Ishikawa (cell line): Measurements from ENCODE around the gene TEX10.

Experiments
- CEBPB ChIP-seq: IDR thresholded peaks from 2 replicates; pipeline ENCODE4 v1.6.1; 2012
- CREB1 ChIP-seq: IDR thresholded peaks from 2 replicates; pipeline ENCODE4 v1.6.1; 2012; ENCODE audit warnings: low read depth
- EGR1 ChIP-seq: IDR thresholded peaks from 2 replicates; pipeline ENCODE4 v1.6.1; 2012
- EP300 ChIP-seq: IDR thresholded peaks from 2 replicates; pipeline ENCODE4 v1.6.1; 2012; ENCODE audit warnings: borderline replicate concordance
- FOXM1 ChIP-seq: IDR thresholded peaks from 2 replicates; pipeline ENCODE4 v1.6.1; 2012; ENCODE audit warnings: low read depth, borderline replicate concordance
- NFIC ChIP-seq: IDR thresholded peaks from 2 replicates; pipeline ENCODE4 v1.6.1; 2012
- RAD21 ChIP-seq: IDR thresholded peaks from 2 replicates; pipeline ENCODE4 v1.6.1; 2012; ENCODE audit warnings: low read depth
- TCF12 ChIP-seq: IDR thresholded peaks from 2 replicates; pipeline ENCODE4 v1.6.1; 2012; ENCODE audit warnings: low read depth
- TEAD4 ChIP-seq: IDR thresholded peaks from 2 replicates; pipeline ENCODE4 v1.6.1; 2012
- YY1 ChIP-seq: IDR thresholded peaks from 2 replicates; pipeline ENCODE4 v1.6.1; 2012; ENCODE audit warnings: low read depth
- ZBTB7A ChIP-seq: IDR thresholded peaks from 2 replicates; pipeline ENCODE4 v1.6.1; 2012; ENCODE audit warnings: low read depth
- TF ChIP-seq, protein P1 (sequence below): IDR thresholded peaks from 2 replicates; pipeline ENCODE4 v1.6.1; 2012
- TF ChIP-seq, protein P2 (sequence below): IDR thresholded peaks from 2 replicates; pipeline ENCODE4 v1.6.1; 2012
- TF ChIP-seq, protein P3 (sequence below): IDR thresholded peaks from 2 replicates; pipeline ENCODE4 v1.6.1; 2012; ENCODE audit warnings: low read depth, mild to moderate bottlenecking

DNA sequence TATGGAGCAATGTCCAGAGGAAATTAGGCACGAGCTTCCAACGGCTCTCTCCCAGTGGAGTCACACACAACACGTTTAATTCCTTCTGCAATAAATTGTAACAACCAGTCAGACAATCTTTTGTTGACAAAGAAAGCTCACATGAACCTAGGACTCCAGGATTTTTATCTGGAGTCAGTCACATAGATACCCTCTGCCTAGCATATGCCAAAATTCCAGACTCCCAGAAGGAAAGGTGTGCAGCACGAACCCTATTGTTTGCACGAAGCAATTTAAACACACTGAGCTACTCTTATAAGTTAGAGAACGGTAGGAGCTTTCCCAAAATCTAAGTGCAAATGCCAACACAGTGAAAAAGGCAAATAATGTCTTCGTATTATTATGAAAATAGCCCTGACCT lies 67.1 kb downstream of the TEX10 start:
- TF ChIP-seq FOXM1, result no peak
- TF ChIP-seq EGR1, result no peak
- TF ChIP-seq, protein P1, sequence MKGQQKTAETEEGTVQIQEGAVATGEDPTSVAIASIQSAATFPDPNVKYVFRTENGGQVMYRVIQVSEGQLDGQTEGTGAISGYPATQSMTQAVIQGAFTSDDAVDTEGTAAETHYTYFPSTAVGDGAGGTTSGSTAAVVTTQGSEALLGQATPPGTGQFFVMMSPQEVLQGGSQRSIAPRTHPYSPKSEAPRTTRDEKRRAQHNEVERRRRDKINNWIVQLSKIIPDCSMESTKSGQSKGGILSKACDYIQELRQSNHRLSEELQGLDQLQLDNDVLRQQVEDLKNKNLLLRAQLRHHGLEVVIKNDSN, result no peak
- TF ChIP-seq CEBPB, result no peak
- TF ChIP-seq, protein P2, sequence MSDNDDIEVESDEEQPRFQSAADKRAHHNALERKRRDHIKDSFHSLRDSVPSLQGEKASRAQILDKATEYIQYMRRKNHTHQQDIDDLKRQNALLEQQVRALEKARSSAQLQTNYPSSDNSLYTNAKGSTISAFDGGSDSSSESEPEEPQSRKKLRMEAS, result no peak
- no peak for TF ChIP-seq NFIC
- no peak for TF ChIP-seq ZBTB7A
- TF ChIP-seq RAD21, result no peak
- TF ChIP-seq TCF12, result no peak
- TF ChIP-seq EP300, result no peak
- TF ChIP-seq, protein P3, sequence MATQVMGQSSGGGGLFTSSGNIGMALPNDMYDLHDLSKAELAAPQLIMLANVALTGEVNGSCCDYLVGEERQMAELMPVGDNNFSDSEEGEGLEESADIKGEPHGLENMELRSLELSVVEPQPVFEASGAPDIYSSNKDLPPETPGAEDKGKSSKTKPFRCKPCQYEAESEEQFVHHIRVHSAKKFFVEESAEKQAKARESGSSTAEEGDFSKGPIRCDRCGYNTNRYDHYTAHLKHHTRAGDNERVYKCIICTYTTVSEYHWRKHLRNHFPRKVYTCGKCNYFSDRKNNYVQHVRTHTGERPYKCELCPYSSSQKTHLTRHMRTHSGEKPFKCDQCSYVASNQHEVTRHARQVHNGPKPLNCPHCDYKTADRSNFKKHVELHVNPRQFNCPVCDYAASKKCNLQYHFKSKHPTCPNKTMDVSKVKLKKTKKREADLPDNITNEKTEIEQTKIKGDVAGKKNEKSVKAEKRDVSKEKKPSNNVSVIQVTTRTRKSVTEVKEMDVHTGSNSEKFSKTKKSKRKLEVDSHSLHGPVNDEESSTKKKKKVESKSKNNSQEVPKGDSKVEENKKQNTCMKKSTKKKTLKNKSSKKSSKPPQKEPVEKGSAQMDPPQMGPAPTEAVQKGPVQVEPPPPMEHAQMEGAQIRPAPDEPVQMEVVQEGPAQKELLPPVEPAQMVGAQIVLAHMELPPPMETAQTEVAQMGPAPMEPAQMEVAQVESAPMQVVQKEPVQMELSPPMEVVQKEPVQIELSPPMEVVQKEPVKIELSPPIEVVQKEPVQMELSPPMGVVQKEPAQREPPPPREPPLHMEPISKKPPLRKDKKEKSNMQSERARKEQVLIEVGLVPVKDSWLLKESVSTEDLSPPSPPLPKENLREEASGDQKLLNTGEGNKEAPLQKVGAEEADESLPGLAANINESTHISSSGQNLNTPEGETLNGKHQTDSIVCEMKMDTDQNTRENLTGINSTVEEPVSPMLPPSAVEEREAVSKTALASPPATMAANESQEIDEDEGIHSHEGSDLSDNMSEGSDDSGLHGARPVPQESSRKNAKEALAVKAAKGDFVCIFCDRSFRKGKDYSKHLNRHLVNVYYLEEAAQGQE, result no peak
- no peak for TF ChIP-seq CREB1
- TF ChIP-seq YY1, result no peak
- no peak for TF ChIP-seq TEAD4
